HepG2 (cell line): ENCODE measurements around the gene NRL. TPM values are rescaled to one million over a fixed set of nuclear protein-coding genes. Genes with fewer than 3 reads are reported as not detected.

Experiments
- GTF2F1 ChIP-seq: fragments of 150-350 bp; IDR thresholded peaks from 2 replicates; pipeline ENCODE4 v1.6.1; 2014; ENCODE audit warnings: low read length
- GTF3A ChIP-seq: sonication (generic); formaldehyde crosslinking; conservative IDR thresholded peaks from 2 replicates; pipeline ENCODE4 v1.4.0; 2020; ENCODE audit warnings: mild to moderate bottlenecking, missing genetic modification reagents
- KLF12 ChIP-seq: sonication (generic); formaldehyde crosslinking; IDR thresholded peaks from 2 replicates; pipeline ENCODE4 v1.4.0; 2020; ENCODE audit warnings: missing genetic modification reagents, borderline replicate concordance
- MIER2 ChIP-seq: IDR thresholded peaks from 2 replicates; pipeline ENCODE4 v1.6.1; 2016; ENCODE audit warnings: missing biosample characterization, missing genetic modification reagents
- PCBP1 ChIP-seq: fragments of 200-400 bp; formaldehyde crosslinking; IDR thresholded peaks from 2 replicates; pipeline ENCODE4 v1.6.1; 2017; ENCODE audit warnings: mild to moderate bottlenecking, low read depth, low read length, borderline replicate concordance
- RBM39 ChIP-seq: fragments of 200-400 bp; formaldehyde crosslinking; IDR thresholded peaks from one replicate; pipeline ENCODE4 v1.6.1; 2018; ENCODE audit warnings: antibody characterized with exemption, mild to moderate bottlenecking, low read depth, low read length; ENCODE audit not compliant: poor library complexity, severe bottlenecking
- RFX3 ChIP-seq: IDR thresholded peaks from 2 replicates; pipeline ENCODE4 v1.6.1; 2016; ENCODE audit warnings: missing biosample characterization, missing genetic modification reagents
- TOE1 ChIP-seq: sonication (generic); formaldehyde crosslinking; IDR thresholded peaks from 2 replicates; pipeline ENCODE4 v1.4.0; 2020; ENCODE audit warnings: mild to moderate bottlenecking, missing genetic modification reagents
- ZMYM3 ChIP-seq: sonication (generic); formaldehyde crosslinking; IDR thresholded peaks from 2 replicates; pipeline ENCODE4 v1.5.1; 2020; ENCODE audit warnings: mild to moderate bottlenecking, missing genetic modification reagents
- ZNF274 ChIP-seq: sonication (generic); formaldehyde crosslinking; IDR thresholded peaks from 2 replicates; pipeline ENCODE4 v1.5.1; 2020; ENCODE audit warnings: mild to moderate bottlenecking, missing genetic modification reagents
- ZNF547 ChIP-seq: sonication (generic); formaldehyde crosslinking; IDR thresholded peaks from 2 replicates; pipeline ENCODE4 v1.5.1; 2020; ENCODE audit warnings: mild to moderate bottlenecking, missing genetic modification reagents
- ZNF549 ChIP-seq: sonication (generic); formaldehyde crosslinking; IDR thresholded peaks from 2 replicates; pipeline ENCODE4 v1.5.0; 2020; ENCODE audit warnings: missing genetic modification reagents
- ZNF788 ChIP-seq: sonication (generic); formaldehyde crosslinking; IDR thresholded peaks from 2 replicates; pipeline ENCODE4 v1.5.0; 2020; ENCODE audit warnings: mild to moderate bottlenecking, missing genetic modification reagents, borderline replicate concordance
- ZSCAN21 ChIP-seq: sonication (generic); formaldehyde crosslinking; IDR thresholded peaks from 2 replicates; pipeline ENCODE4 v1.8.0; 2022; ENCODE audit warnings: mild to moderate bottlenecking, missing genetic modification reagents, moderate library complexity, borderline replicate concordance
- polyA plus RNA-seq, 8 experiments: library from polyadenylated mRNA; depleted of rRNA in 3 of 8; stranded (reverse) in 7 of 8; unstranded in 1 of 8; fragments of >200 nt; fragmentation: Illumina TruSeq in 4 of 8; extraction: Trizol in 4 of 8; gene quantifications; 2 replicates each; pipeline versions ENCODE4 v1.2.1 to v1.2.3, GENCODE V29; 2011 to 2016; ENCODE audit warnings: low read depth in 4 of 8, missing spikeins in 1 of 8, mixed read lengths in 1 of 8; ENCODE audit not compliant: insufficient read depth in 1 of 8
- total RNA-seq, 5 experiments: library from RNA; depleted of rRNA; stranded (reverse); fragments of >200 nt; fragmentation: Illumina TruSeq; extraction: Trizol; gene quantifications; 2 replicates each; pipeline ENCODE4 v1.2.3, GENCODE V29; 2016; ENCODE audit warnings: low read depth in 1 of 5
- TF ChIP-seq, protein P1 (sequence below): sonication (generic); formaldehyde crosslinking; IDR thresholded peaks from 2 replicates; pipeline ENCODE4 v1.5.0; 2020; ENCODE audit warnings: mild to moderate bottlenecking, missing genetic modification reagents
- TF ChIP-seq, protein P2 (sequence below): sonication (generic); formaldehyde crosslinking; IDR thresholded peaks from 2 replicates; pipeline ENCODE4 v1.8.1; 2022; ENCODE audit warnings: low read depth, mild to moderate bottlenecking, missing genetic modification reagents
- TF ChIP-seq, protein P3 (sequence below): IDR thresholded peaks from 2 replicates; pipeline ENCODE4 v1.6.1; 2016
- TF ChIP-seq, protein P4 (sequence below): sonication (generic); formaldehyde crosslinking; IDR thresholded peaks from 2 replicates; pipeline ENCODE4 v1.8.0; 2022; ENCODE audit warnings: missing genetic modification reagents, low read depth, mild to moderate bottlenecking, borderline replicate concordance
- TF ChIP-seq, protein P5 (sequence below): sonication (generic); formaldehyde crosslinking; IDR thresholded peaks from 2 replicates; pipeline ENCODE4 v1.5.0; 2020; ENCODE audit warnings: missing genetic modification reagents

The NRL gene
- total and polyA plus RNA-seq, 2 of the 13 experiments (the other 11 are each of a cell fraction or from before 2014, with no cell fraction given), result 2.5 to 4.7 TPM

DNA sequence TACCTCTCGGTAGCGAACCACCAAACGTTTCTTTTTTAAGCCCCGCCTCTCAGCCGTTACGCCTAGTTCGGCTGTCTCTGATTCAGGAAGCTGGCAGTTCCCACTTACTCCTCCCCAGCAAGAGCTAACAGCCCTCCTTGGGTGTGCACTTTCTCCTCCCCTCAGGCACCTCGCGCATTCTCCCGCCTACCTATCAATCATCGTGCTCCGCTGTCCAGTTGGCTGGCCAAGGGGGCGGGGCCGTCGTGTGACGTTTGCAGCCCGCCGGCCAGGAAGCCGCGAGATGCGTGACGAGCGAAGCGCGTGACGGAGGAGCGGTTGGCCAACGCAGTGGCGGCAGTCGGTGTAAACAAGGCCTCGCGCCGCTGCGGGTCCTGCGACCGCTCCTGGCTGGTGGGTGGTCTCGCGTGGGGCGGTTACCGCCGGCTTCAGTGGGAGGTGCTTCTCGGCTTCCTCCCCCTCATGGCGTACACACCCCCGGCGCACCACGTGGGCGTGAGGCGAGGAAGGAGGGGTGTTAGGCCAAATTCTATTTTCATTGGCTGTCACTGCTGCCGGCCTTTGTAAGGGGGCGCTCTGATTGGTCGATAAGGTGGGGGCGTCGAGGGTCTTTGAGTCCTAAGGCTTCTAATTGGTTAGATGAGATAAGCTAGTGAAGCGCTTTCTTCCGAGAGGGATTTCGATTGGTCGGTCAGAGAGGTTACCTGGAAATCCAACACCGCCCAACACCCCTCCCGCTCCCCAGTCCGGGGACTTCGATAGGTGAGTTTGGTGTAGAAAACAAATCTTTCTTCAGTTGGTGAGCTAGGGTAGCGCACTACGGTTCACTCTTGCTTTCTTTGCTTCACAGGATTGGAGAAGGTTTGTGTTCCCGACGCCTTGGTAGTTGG lies at the start of gene NRL, which contains the start of gene DCAF11 (continued):
- TF ChIP-seq PCBP1, result peak; percentile 93
- TF ChIP-seq, protein P1, sequence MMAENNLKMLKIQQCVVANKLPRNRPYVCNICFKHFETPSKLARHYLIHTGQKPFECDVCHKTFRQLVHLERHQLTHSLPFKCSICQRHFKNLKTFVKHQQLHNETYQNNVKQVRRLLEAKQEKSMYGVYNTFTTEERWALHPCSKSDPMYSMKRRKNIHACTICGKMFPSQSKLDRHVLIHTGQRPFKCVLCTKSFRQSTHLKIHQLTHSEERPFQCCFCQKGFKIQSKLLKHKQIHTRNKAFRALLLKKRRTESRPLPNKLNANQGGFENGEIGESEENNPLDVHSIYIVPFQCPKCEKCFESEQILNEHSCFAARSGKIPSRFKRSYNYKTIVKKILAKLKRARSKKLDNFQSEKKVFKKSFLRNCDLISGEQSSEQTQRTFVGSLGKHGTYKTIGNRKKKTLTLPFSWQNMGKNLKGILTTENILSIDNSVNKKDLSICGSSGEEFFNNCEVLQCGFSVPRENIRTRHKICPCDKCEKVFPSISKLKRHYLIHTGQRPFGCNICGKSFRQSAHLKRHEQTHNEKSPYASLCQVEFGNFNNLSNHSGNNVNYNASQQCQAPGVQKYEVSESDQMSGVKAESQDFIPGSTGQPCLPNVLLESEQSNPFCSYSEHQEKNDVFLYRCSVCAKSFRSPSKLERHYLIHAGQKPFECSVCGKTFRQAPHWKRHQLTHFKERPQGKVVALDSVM (CRISPR knock-in tag), result no peak; the same call in 1 of the 2 replicates
- no peak for TF ChIP-seq GTF2F1
- TF ChIP-seq ZSCAN21, result peak; percentile 91; the same call in 1 of the 2 replicates
- TF ChIP-seq RFX3 (CRISPR knock-in tag), result no peak
- TF ChIP-seq, protein P2, sequence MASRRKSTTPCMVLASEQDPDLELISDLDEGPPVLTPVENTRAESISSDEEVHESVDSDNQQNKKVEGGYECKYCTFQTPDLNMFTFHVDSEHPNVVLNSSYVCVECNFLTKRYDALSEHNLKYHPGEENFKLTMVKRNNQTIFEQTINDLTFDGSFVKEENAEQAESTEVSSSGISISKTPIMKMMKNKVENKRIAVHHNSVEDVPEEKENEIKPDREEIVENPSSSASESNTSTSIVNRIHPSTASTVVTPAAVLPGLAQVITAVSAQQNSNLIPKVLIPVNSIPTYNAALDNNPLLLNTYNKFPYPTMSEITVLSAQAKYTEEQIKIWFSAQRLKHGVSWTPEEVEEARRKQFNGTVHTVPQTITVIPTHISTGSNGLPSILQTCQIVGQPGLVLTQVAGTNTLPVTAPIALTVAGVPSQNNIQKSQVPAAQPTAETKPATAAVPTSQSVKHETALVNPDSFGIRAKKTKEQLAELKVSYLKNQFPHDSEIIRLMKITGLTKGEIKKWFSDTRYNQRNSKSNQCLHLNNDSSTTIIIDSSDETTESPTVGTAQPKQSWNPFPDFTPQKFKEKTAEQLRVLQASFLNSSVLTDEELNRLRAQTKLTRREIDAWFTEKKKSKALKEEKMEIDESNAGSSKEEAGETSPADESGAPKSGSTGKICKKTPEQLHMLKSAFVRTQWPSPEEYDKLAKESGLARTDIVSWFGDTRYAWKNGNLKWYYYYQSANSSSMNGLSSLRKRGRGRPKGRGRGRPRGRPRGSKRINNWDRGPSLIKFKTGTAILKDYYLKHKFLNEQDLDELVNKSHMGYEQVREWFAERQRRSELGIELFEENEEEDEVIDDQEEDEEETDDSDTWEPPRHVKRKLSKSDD, result peak; percentile 99
- peak; percentile 93 for TF ChIP-seq KLF12 (CRISPR knock-in tag)
- TF ChIP-seq, protein P3, sequence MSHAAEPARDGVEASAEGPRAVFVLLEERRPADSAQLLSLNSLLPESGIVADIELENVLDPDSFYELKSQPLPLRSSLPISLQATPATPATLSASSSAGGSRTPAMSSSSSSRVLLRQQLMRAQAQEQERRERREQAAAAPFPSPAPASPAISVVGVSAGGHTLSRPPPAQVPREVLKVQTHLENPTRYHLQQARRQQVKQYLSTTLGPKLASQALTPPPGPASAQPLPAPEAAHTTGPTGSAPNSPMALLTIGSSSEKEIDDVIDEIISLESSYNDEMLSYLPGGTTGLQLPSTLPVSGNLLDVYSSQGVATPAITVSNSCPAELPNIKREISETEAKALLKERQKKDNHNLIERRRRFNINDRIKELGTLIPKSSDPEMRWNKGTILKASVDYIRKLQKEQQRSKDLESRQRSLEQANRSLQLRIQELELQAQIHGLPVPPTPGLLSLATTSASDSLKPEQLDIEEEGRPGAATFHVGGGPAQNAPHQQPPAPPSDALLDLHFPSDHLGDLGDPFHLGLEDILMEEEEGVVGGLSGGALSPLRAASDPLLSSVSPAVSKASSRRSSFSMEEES (CRISPR knock-in tag), result peak; percentile 99
- no peak; the same call in 1 of the 2 replicates for TF ChIP-seq TOE1 (CRISPR knock-in tag)
- TF ChIP-seq ZNF547, result peak; percentile 98
- TF ChIP-seq ZNF274, result peak; percentile 99
- TF ChIP-seq ZNF788, result peak; percentile 88; the same call in 1 of the 2 replicates
- TF ChIP-seq ZNF549 (CRISPR knock-in tag), result no peak
- TF ChIP-seq MIER2, result peak; percentile 81; the same call in 1 of the 2 replicates
- TF ChIP-seq, protein P4, sequence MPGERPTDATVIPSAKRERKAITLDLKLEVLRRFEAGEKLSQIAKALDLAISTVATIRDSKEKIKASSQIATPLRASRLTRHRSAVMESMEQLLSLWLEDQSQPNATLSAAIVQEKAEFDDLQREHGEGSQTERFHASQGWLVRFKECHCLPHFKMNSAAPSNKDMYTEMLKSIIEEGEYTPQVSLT, result no peak
- TF ChIP-seq GTF3A (CRISPR knock-in tag), result peak; percentile 57; the same call in 1 of the 2 replicates
- peak; percentile 92 for TF ChIP-seq ZMYM3 (CRISPR knock-in tag)
- TF ChIP-seq RBM39, result peak; percentile 92
- TF ChIP-seq, protein P5, sequence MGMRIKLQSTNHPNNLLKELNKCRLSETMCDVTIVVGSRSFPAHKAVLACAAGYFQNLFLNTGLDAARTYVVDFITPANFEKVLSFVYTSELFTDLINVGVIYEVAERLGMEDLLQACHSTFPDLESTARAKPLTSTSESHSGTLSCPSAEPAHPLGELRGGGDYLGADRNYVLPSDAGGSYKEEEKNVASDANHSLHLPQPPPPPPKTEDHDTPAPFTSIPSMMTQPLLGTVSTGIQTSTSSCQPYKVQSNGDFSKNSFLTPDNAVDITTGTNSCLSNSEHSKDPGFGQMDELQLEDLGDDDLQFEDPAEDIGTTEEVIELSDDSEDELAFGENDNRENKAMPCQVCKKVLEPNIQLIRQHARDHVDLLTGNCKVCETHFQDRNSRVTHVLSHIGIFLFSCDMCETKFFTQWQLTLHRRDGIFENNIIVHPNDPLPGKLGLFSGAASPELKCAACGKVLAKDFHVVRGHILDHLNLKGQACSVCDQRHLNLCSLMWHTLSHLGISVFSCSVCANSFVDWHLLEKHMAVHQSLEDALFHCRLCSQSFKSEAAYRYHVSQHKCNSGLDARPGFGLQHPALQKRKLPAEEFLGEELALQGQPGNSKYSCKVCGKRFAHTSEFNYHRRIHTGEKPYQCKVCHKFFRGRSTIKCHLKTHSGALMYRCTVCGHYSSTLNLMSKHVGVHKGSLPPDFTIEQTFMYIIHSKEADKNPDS (CRISPR knock-in tag), result no peak; the same call in 1 of the 2 replicates
